Activated CD4-positive, CD25-positive, alpha-beta regulatory T cell treated with anti-CD3 and anti-CD28 coated beads, Interleukin-2, amount 50 U/mL, for 24 hours (primary cell): ENCODE data around the gene PSMB9.

ENCODE experiments used
- ATAC-seq, 2 donors: fragments of 150-1000 bp; cut with Tn5 transposase; one replicate each; pipeline ENCODE4 v1.10.0; 2021; ENCODE audit warnings: mild to moderate bottlenecking in 1 of 2, moderate library complexity in 1 of 2

The PSMB9 gene

DNA sequence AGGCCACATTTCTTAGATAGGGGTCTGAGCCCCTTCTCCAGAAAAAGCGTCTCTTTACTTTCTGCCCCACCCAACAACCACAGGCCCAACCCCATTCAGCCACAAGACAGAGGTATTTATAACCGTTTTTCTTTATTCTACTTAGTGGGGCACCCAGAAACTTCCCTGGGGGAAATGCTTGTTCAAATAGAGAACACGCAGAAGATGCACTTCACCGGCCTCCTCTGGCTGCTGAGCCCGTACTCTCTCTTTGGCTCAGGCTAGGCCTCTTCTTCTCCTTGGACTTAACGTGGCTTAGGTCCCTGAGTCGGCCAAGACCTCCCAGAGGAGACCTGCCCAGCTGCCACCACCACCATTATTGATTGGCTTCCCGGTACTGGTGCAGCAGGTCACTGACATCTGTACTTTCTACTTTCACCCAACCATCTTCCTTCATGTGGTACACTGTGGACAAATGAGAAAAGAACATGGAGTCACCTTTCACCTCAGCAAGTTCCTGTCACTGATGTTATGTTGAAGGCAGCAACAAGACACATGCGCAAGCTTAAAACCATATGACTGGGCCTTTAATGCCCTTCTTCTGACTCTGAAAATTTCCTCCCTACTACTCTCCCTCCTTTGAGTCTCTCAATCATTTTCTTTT lies 13.3 kb upstream of the PSMB9 start:
- no peak for ATAC-seq

DNA sequence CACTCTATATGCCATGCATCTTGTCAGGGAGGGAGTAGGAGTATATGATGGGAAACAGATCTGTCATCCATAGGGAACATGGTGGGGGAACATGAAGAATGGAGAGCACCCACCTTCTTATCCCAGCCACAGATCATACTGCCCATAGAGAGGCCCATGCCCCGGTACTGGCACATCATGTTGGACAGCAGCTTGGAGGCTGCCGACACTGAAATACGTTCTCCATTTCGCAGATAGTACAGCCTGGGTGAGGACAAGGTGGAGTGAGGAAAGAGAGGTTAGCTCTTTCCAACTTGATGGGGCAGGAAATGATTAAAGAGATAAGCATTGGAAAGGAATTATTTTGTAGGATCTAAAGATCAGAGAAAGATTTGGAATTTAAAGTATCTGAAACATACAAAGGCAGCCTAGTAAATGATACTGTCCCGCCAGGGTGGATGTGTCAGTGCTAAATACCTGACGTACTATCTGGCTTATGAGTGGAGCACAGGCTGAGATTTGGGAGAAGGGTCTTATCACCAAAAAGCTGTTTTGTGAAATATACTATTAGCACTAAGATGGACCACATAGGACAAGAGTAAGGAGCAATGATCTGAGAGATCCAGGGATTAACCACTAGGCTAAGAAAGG lies 11.9 kb upstream of the PSMB9 start:
- no peak for ATAC-seq

GRCh38 chr6:32842690-32843089 lies 11.3 kb upstream of the PSMB9 start:
- ATAC-seq: no peak

DNA sequence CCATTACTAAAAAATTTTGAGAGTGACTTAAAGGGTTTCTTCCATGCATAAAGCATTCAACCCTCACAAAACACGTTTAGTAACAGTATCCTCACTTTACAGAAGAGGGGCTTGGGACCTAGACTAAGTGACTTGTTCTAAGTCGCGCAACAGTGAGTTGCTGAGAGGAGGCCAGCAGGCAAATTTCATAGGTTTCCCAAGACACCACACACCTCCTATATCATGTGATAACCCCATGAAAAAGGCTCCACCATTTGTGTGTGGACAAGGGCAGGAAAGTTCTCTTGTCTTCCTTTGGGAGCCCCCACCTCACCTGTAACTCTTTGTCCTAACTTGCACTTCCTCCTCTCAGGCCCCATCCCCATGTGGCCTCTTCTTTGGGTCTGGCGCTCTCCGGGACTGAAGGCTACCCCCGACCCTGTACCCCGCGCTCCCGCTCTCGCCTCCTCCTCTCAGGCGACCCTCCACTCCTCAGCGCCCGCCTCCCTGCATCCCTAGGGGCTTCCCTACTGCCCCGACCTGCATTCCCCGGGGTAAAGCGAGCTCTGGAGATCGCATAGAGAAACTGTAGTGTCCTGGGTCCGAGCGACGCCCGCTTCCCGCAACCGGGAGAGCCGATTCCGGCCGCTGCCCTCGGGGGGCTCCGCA lies 10.5 kb upstream of the PSMB9 start:
- no peak for ATAC-seq

GRCh38 chr6:32843979-32844838 lies 9.8 kb upstream of the PSMB9 start, which contains the start of gene PSMB8:
Gene PSMB8, minus strand, starts transcription at chr6:32844047. Its CDS starts 51 bp downstream, at chr6:32843996.
- peak; percentile 84 for ATAC-seq

GRCh38 chr6:32844839-32845383 lies 9.1 kb upstream of the PSMB9 start:
- no peak for ATAC-seq

DNA sequence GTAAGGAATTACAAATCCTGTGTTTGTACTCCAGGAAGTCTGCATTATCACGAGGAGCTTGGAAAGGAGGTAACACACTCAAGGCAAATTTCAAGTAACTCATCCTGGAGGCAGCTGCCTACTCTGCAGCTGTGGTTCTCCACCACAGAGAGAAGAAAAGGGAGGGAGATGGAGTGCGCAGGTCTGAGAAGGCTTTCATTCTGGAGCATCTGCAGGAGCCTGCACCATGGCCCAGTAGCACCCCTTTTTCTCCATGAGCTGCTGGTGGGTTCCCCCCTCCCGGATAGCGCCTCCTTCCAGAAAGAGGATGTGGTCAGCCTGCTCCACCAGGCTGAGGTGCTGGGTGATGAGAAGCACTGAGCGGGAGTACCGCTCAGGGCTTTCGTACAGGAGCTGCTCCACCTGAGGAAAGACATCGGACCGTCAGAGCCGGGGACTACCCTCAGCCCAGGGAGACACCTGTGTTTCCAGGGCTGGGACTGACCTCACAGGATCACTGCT lies 8.6 kb upstream of the PSMB9 start:
- no peak for ATAC-seq

- ATAC-seq: no peak
Observed at GRCh38 chr6:32847004-32847403, 7.0 kb upstream of the PSMB9 start.

DNA sequence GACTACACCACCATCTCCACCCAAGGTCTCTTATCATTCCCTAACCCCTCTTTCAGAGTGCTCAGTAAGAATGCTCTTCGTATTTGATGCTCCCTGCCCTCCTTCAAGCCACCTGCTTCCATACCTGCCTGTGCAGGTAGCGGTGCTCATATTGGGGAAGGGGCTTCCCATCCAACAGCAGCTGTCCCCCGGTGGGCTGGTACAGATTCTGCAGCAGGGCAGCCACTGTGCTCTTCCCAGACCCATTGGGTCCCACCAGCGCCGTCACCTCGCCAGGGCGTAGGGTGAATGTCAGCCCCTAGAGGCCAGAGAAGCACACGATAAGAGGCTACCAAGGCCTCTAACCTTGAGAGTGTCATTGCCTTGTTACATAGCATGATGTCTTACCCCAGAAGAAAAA lies 6.2 kb upstream of the PSMB9 start:
- no peak for ATAC-seq

DNA sequence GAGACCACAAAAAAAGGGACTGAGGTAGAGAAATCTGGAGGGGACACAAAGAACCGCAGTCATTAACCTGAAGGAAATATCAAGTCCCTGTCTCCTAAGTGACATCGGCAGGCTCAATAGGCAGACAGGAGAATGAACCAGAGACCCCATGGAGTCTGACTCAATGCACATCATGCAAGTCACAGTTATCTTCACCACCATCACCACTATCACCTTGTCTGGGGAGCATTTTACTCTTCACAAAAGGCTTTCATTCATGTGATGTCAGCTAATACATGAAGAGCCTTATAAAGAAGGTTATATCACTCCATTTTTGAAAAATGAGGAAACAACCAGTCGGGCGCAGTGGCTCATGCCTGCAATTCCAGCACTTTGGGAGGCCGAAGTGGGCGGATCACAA lies 4.9 kb upstream of the PSMB9 start:
- ATAC-seq: no peak

- ATAC-seq: no peak
Observed at GRCh38 chr6:32851025-32851424, 3.0 kb upstream of the PSMB9 start.

DNA sequence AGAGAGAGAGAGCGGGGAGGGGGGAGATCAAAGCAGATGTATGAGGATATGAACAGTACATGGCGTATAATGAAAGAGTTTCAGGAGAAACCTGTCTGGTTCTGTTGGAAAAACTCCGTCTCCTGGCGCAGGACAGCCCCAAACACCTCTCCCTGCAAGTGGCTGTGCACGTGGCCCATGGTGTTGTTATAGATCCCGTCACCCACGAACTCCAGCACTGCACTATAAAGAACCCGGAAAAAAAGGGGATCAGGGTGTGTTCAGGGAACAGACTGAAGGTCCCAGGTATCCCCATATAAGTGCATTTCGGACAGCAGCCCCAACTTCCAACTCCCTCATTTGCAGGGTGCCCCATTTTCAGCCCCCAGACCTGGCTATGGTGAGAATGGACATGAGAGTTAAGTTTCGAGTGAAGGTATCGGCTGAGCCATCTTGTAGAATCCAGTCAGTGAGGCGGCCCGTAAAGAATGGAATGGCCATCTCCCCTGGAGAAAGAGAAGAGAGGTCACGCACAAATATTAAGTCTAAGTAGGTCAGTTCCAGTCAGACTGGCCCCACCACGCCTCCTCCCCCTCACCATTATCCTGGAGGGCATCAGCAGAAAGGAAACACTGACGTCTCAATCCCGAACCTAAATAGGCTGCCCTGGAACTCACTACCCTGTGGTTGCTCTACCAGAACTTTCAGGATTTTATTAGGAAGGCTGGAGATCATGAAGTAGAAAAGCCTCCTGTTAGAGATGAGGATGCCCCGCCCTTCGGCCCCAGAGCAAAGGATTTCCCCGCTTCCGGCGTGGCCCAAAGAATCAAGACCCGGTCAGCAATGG lies 1.8 kb upstream of the PSMB9 start:
- ATAC-seq: no peak

DNA sequence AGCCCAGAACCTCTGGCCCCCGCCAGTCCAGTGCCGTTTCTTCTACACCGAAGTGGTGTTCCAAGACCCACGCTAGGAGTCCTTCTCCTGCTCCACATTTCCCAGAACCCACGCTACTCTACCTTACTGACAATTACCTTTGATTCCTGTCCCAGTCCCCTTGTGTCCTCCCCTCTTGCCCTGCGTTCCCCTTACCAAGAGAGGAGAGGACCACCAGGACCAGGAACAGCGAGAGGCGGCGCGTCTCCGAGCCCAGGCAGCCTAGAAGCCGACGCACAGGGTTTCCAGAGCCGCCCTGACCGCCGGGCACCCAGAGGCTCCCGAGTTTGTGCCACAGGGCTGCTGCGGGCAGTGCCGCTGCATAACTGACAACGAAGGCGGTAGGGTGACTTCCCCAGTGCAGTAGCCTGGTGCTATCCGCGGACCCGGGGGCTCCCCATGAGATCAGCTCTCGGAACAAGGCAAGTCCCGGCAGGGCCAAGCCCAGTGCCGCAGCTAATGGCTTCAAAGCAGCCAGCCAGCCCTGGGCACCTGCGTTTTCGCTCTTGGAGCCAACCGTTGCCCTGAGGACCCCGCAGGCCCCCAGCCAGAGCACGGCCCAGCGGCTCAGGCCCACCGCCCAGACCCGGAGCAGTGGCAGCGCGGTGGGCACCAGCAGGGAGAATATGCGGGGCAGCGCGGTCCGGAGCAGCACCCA lies 1.0 kb upstream of the PSMB9 start:
- peak; percentile 25 to 33 for ATAC-seq

DNA sequence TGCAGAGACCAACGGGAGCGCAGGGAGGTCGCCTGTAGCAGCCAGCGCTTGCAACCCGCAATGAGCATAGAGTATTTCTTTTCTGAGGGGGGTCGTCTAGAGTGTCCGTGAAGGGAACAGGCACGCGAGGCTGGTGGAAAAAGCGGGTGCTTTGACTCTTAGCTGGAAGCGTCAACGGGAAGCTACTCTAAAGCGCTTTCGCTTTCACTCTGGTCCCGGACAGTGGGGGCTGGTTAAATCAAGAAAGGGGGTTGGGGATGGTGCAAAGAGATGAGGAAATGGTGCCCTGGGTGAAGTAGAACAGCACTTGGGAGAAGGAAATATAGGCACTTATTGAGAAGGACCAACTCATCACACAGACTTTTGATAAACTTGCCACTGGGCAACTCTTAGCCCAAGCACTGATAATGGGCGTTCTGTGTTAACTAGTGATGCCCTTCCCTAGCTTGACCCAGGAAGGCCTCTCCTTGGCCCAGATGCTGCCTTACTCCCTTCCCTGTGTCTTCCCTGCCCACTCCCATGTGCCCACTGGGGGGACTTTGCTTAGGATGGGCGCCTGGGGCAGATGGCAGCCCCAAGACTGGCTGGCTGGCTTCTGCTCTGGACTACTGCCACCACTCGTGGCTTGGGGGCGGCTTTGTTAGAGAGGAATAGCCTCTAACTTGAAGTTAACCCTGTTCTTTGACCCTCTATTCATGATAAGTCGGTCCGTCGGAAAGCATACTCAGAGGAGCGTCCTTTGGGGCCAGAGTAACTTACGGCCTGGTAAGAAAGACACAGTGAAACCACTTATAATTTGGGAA lies 585 bp downstream of the PSMB9 start:
- ATAC-seq: peak; percentile 31 to 38

GRCh38 chr6:32855467-32856174 lies 1.6 kb downstream of the PSMB9 start:
- no peak for ATAC-seq

DNA sequence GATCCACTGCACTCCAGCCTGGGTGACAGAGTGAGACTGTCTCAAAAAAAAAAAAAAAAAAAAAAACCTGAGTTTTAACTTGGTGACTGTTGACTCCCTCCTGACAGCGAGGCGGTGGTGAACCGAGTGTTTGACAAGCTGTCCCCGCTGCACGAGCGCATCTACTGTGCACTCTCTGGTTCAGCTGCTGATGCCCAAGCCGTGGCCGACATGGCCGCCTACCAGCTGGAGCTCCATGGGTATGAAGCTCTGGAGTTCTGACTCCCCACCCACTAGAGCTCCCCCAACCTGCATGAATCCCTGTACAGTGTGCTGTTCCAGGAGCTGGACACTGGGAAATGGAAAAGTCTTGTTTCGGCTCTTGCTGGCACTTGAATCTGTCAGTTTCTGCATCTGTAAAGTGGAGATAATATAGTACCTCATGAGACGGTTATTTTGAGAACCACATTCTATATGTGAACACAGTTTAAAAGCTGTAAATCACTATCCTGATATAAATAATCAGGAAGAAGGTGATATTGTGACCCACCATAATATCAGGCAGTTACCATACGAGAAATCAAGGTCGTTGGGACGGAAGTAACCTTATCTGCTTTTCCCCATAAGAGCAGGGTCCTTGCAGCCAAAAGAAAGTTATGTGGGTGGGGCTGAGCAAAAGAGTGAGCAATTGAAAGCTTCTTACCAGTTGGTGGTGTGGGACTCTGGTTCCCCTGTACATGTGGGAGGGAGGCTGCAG lies 3.3 kb downstream of the PSMB9 start:
- no peak for ATAC-seq

GRCh38 chr6:32858194-32858593 lies 4.2 kb downstream of the PSMB9 start:
- no peak for ATAC-seq

- ATAC-seq: no peak
Observed at GRCh38 chr6:32860674-32861073, 6.7 kb downstream of the PSMB9 start.

DNA sequence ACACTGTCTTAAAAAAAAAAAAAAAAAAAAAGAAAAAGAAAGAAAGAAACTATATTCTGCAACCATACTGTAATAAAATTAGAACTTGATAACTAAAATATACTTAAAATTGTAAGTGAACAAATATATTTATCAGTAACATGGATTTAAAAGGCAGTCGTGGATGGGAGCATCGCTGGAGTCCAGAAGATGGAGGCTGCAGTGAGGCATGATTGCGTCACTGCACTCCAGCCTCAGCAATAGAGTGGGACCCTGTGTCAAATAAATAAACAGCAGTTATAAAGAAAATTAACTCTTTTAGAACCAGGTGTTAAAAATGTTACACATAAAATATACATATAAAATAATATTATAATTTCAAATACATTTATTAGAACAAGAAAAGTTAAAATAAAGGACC lies 8.7 kb downstream of the PSMB9 start:
- no peak for ATAC-seq
